Uterus (tissue), 2 donors: ENCODE data around the gene TMIGD2.

Experiments
- POLR2A ChIP-seq, 2 donors: fragments of 450-650 bp; IDR thresholded peaks; one replicate each; pipeline ENCODE4 v1.6.1; 2016; ENCODE audit warnings: antibody characterized with exemption in 2 of 2, mild to moderate bottlenecking in 1 of 2, moderate library complexity in 1 of 2
- TF ChIP-seq, protein P1 (sequence below), 4 experiments: fragments of 200-600 bp in 2 of 4; fragments of 450-650 bp in 2 of 4; sonication (generic) in 2 of 4; IDR thresholded peaks; one replicate each; pipeline ENCODE4 v1.5.1; 2016 to 2019; ENCODE audit warnings: antibody characterized with exemption in 4 of 4, mild to moderate bottlenecking in 2 of 4, moderate library complexity in 1 of 4

DNA sequence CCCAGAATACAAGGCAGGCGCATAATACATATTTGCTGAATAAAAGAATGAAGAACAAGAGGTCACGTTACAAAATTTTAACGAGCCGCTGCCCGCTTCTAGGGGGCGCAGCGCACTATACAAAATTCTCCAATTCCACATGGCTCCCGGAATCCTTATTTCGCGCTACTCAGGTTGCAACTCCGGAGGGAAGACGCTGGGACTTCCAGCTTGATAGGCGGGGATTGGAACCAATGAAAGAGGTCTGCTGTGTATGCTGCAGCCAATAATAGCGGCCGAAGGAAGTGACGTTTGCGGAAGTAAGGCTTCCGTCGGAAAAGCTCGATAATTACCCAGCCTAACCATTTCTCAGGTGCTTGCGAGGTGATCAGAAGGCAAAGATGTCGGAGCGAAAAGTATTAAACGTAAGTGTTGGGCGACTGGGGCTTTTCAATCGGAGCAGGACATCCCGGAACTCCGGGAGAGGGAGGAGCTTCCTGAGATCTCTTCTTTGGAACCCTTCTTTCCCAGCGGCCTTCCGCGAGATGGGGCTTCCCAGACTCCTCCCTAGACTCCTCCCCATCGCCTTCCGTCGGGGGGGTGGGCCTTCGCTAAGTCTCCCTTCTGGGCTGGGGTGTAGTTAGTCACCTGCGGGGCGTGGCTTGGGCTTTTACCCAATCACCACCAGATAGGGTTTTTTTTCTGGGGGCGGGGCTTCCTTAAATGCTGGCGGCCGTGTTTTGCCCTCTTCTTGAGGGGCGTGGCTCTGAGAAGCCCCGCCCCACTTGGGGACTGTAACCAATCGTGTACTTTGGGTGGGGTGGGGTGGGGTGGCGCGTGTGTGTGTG lies 55.2 kb downstream of the TMIGD2 start, which contains the start of gene YJU2:
- TF ChIP-seq, protein P1, sequence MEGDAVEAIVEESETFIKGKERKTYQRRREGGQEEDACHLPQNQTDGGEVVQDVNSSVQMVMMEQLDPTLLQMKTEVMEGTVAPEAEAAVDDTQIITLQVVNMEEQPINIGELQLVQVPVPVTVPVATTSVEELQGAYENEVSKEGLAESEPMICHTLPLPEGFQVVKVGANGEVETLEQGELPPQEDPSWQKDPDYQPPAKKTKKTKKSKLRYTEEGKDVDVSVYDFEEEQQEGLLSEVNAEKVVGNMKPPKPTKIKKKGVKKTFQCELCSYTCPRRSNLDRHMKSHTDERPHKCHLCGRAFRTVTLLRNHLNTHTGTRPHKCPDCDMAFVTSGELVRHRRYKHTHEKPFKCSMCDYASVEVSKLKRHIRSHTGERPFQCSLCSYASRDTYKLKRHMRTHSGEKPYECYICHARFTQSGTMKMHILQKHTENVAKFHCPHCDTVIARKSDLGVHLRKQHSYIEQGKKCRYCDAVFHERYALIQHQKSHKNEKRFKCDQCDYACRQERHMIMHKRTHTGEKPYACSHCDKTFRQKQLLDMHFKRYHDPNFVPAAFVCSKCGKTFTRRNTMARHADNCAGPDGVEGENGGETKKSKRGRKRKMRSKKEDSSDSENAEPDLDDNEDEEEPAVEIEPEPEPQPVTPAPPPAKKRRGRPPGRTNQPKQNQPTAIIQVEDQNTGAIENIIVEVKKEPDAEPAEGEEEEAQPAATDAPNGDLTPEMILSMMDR (IDR thresholded peaks at IDR 0.05) = peak; percentile 23 to 47 (median 38)
- TF ChIP-seq POLR2A (IDR thresholded peaks at IDR 0.05) = peak; percentile 36 to 44
